ENCODE results near the gene IFIT3.
"Not testable (repeated sequence)": the region's sequence is repeated elsewhere in the genome, so short reads cannot be mapped to it uniquely, and the experiment has no call there.

The IFIT3 gene

DNA sequence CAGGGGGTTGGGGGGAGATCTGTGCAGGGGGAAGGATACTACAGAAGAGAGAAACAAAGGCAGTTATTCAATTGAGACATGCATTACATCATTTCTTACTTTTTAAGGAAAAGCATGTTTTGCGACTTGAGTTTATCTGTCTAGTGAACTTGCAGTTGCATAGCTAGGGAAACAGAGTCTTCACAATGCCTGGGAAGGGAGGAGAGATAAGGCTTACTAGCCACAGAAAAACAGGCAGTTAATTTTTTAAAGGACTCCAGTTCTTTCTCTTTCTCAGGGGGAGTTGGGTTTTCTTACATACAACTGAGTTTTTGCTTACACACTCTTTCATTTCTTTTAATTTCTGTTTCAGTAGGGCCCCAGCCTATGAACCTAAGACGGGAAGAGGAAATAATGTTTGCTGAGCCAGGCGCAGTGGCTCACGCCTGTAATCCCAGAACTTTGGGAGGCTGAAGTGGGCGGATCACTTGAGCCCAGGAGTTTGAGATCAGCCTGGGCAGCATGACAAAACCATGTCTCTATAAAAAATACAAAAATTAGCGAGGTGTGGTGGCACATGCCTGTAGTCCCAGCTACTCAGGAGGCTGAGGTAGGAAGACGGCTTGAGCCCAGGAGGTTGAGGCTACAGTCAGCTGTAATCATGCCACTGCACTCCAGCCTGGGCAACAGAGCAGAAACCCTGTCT is 23.0 kb downstream of the IFIT3 start:
- in situ Hi-C loops (cut with MboI; ENCODE audit: low pct_unique_long_range_greater_than_20kb, low sequenced_read_pairs); DNase-seq: not testable (repeated sequence)

DNA sequence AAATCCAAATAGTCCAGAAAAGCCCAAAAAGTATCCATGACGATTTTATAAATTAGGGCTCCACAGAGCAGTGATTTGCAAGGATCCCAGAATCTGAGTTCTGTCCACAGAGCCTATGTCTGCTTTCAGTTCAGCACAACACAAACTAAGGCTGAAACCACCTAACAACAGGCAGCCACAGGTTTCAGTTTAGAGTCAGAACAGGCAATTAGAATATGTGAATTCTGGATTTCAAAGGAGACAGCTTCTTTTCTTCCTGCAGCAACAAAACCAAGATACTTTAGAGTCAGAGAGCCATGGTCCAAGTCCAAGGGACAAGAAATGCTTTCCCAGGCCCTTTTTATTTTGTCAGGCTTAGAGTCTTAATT is 23.6 kb downstream of the IFIT3 start:
- no peak for DNase-seq

DNA sequence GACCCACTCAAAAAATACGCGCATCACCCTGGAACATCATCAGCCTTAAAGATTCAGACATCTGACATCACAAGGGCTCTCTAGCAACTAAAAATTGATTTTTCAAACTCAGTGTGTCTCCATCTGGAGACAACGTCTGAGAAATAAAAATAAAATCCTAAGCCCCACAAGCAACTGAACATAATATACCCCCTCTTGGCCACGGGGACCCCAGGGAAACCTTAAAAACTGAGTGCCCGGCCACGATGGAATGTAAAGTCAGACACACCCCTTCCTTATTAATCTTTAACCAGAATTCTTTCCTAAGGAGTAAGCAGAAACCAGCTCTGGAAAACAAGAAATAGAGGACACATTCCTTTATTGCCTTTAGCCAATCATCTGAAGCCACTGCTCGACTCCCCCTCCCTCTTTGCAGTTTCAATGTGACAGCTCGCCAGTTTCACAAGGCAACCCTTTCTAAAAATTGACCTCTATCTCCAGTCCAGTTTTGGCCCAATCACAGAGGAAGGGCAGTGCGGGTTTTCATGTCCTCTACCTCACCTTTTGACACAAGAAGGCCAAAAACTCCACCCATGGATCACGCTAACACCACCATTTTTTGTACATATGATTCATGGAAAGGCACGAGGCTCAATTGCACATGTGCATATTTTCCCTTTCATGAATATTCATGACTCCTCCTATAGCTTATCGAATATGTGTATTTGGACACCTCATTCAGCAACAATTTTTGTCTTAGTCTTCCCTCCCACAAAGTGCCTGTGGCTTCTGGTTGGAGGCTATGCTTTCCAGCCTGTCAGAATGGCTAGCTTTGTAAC is 24.2 kb downstream of the IFIT3 start:
- DNase-seq = no peak
- in situ Hi-C loops (cut with MboI; ENCODE audit: low pct_unique_long_range_greater_than_20kb, low sequenced_read_pairs) = no loop called here

More for the DNA sequence above, 23.6 kb downstream of the IFIT3 start:
- in situ Hi-C loops (cut with MboI; ENCODE audit: low pct_unique_long_range_greater_than_20kb, low sequenced_read_pairs) = no loop called here

DNA sequence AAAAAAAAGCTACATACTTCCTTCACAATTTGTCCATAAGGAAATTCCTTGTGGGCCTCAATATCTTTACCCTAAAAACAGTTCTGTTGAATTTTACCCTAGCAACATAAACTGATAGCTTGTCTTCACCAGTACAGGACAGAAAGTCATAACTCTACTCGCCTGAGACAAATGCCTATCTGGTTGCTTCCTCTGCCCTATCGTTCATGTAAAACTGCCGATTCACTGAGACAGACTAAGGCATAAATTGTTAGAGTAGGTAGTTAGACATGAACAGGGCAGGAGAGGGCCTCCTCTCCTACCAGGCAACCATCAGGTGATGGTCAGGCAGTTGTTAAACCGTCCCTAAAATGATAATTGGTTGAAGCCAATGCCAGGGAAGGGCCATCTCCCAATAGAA is 25.0 kb downstream of the IFIT3 start:
- no peak for DNase-seq
- in situ Hi-C loops (cut with MboI; ENCODE audit: low pct_unique_long_range_greater_than_20kb, low sequenced_read_pairs) = no loop called here

DNA sequence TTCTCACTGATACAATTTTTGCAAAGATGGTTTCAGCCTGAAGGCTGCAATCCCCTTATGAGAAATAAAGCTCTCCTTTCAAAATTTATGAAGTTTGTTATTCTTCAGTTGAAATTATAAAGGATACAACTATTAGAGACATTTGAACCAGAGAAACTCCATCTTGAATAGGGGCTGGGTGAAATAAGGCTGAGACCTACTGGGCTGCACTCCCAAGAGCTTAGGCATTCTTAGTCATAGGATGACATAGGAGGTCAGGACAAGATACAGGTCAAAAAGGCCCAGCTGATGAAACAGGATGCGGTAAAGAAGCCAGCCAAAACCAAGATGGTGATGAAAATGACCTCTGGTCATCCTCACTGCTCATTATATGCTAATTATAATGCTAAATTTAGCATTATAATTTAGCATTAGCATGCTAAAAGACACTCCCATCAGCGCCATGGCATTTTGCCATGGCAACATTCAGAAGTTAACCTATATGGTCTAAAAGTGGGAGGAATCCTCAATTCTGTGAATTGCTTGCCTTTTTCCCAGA is 27.7 kb downstream of the IFIT3 start:
- in situ Hi-C loops (cut with MboI; ENCODE audit: low pct_unique_long_range_greater_than_20kb, low sequenced_read_pairs) = no loop called here
- DNase-seq = no peak

DNA sequence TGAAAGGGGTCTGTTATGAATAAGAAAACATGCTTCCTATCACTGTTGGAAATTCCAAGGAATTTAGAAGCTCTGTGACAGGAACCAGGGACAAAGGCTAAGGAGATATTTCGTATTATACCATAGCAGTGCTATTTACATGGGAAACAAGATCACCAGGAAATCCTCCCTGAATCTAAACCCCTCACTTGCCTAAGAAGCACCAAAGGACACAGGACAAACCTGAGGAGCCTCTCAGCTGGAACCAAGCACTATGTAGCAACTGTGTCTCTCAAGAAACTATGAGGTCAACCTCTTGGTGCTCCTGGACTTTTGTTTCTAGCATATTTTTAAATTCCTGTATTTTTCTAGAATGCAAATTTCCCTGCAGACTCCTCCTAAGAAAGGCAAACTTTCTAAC is 29.3 kb downstream of the IFIT3 start:
- in situ Hi-C loops (cut with MboI; ENCODE audit: low pct_unique_long_range_greater_than_20kb, low sequenced_read_pairs) = no loop called here

DNA sequence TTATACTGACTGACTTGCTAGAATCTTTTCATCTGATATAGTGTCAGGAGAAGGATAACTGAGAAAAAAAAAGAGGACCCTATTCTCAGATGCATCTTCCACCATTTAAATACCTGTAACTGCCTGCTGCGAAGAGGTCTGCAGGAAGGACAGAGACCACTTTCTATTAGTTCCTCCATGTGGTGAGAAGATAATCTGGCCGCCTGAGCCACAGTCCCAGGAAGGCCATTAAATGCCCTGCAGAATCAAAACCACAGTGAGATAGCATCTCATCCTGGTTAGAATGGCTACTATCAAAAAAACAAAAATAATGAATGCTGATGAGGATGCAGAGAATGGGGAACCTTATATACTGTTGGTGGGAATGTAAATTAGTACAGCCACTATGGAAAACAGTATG is 30.2 kb downstream of the IFIT3 start:
- in situ Hi-C loops (cut with MboI; ENCODE audit: low pct_unique_long_range_greater_than_20kb, low sequenced_read_pairs) = no loop called here
- peak; percentile 61 for DNase-seq

More for the DNA sequence above, 29.3 kb downstream of the IFIT3 start:
- DNase-seq = no peak

DNA sequence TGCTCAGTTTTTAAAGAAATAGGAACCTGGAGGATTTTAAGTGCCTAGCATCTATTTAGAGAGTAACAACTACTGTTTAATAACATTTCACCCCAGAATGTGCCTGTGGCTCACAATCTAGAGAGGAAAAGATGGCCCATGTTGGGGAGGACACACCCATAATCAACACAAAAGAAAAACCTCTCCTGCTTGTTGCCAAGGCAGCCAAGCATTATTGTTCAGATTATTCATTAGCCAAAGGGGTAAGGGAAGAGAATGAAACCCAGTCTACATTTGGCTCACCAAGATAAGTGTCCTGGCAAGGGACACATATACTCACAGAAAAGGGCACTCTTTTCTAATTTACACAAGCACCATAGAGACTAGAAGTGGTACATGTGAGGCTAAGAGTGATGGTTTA is 32.4 kb downstream of the IFIT3 start:
- no peak for DNase-seq
- in situ Hi-C loops (cut with MboI; ENCODE audit: low pct_unique_long_range_greater_than_20kb, low sequenced_read_pairs) = no loop called here

DNA sequence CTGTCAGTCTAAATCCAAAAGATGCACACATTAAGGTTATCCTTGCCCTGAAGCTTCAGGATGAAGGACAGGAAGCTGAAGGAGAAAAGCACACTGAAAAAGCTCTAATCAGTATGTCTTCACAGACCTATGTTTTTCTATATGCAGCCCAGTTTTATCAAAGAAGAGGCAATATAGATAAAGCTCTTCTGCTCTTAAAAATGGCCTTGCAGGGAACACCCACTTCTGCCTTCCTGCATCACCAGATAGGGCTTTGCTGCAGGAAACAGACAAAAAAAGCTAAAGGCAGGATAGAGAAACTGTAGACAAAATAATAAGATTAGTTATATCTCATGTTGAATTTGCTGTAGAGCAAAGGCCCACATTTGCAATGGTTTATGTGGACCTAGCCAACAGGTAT is 35.1 kb downstream of the IFIT3 start:
- no peak for DNase-seq
- in situ Hi-C loops (cut with MboI; ENCODE audit: low pct_unique_long_range_greater_than_20kb, low sequenced_read_pairs) = no loop called here

DNA sequence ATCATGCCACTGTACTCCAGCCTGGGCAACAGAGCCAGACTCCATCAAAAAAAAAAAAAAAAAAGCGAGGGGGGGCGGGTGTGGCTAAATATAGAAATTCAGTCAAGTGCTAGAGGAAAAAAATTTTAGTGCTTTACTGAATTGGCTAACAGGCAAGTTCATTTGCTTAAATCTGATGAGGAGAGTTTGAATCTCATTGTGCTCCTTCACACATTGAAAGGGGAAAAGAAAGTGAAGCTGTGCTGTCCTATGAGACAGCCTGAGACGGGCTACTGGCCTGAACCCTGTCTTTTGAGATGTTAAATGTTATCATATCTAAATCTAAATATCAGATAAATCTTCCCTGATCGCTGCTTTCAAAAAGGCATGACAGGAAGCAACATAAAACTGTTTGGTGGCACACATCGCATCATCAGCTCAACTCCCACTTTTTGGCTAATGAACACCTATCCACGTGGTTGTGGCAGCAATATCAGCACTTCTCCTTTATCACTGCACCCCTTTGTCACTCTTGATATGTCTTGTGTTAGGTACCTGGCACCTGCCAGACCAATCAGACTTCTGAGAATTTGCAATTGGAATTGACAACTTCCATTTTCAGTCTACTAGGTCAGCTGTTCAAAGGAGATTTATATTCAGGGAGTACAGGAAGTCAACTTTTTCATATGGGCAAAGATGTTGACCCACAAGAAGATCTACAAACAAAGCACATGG is 36.1 kb downstream of the IFIT3 start:
- in situ Hi-C loops (cut with MboI; ENCODE audit: low pct_unique_long_range_greater_than_20kb, low sequenced_read_pairs) = no loop called here

DNA sequence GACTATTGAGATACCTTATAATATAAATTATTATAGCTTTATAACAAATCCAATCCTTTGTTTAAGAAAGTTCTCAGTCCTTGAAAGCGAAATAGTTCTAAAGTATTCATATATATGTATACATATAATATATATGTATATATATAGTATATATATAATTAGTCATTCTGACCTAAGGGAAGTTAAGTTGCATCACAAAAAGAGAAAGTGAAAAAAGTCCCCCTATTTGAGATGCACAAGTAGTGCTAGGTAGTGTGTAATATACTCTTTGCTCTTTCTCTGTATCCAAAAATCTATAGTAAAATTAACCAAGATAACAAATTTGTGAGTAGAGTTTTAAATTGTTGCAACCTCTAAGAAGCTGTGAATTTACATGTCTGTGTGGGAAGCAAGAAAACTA is 36.7 kb downstream of the IFIT3 start:
- no peak for DNase-seq
- in situ Hi-C loops (cut with MboI; ENCODE audit: low pct_unique_long_range_greater_than_20kb, low sequenced_read_pairs) = no loop called here

More for the DNA sequence above, 36.1 kb downstream of the IFIT3 start:
- DNase-seq = no peak

DNA sequence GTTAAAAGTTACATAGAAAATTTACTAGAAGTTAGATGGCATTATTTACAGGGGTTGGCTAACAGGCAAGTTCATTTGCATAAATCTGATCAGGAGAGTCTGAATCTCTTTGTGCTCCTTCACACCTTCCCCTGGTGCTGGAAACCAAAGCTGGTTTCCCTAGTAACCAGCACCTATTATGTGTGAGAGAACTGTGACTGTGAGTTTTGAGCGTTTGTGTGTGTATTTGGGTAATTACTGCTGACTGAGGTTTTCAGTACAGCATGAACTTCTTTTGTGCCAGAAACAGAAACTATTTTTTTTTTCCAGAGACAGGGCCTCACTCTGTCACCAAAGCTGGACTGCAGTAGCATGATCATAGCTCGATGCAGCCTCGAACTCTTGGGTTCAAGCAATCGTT is 39.7 kb downstream of the IFIT3 start:
- DNase-seq = no peak
- in situ Hi-C loops (cut with MboI; ENCODE audit: low pct_unique_long_range_greater_than_20kb, low sequenced_read_pairs) = no loop called here

DNA sequence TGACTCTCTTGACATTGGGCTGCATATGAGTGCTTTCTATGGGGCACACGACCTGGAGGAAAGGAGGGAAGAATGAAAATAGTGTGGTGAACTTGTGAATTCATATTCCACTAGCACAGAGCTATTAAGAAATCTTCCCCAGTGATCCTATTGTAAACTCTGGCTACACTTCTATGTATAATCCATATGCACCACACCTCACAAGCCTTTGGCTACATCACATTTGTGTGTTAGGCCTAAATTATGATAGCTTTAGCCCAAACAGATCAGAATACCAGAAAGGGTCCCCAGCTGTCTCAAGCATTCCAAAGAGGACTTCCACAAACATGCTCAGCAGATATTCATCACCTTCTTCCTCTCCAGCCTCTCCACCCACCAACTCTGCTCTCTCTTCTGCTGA is 40.3 kb downstream of the IFIT3 start:
- in situ Hi-C loops (cut with MboI; ENCODE audit: low pct_unique_long_range_greater_than_20kb, low sequenced_read_pairs) = no loop called here
- DNase-seq = no peak

DNA sequence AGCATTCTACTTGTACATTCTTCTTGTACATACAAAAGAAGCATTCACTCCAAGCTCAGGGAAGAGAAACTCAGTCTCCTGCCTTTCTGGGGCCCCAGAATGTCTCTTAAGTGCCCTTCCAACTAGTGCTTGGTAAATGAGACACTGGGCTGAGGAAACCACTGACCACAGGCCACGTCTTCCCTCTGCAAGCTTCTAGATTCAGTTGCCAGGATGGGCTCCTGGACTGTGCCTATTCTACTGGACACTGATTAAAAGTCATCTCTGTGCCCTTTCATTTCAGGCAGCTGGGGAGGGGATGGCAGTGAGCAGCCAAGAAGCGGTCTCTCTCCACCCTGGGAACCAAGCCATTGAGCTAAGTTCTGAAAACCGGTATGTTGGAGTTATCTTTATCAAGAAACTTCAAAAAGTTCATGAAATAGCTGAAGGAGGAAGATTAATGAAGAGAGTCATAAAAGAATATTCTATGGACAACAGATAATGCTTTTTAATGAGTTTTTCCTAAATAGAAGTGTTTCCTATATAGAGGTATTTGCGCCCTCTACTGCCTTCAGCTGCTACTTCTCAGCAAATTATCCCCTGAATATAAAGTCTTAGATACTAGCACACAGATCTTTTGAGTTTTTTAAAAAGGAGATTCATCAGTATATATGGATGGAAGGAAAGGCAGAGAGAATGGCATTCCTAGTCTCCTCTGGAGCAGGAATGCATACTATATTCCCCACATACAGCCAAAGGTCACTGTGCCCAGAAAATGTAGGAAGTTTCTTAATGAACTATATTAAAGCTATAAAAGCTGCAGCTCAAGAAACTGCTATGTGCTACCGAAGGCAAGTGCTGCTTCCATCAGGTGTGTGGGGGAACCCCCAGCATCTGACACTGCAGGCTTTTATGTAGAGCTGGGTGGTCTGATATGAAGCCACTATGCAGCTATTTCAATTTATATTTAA is 41.6 kb downstream of the IFIT3 start:
- peak; percentile 62 for DNase-seq
- in situ Hi-C loops (cut with MboI; ENCODE audit: low pct_unique_long_range_greater_than_20kb, low sequenced_read_pairs) = loop anchor here (10.0 kb wide), 1 partner anchor 95 kb away; no protein-coding TSS in a partner anchor

DNA sequence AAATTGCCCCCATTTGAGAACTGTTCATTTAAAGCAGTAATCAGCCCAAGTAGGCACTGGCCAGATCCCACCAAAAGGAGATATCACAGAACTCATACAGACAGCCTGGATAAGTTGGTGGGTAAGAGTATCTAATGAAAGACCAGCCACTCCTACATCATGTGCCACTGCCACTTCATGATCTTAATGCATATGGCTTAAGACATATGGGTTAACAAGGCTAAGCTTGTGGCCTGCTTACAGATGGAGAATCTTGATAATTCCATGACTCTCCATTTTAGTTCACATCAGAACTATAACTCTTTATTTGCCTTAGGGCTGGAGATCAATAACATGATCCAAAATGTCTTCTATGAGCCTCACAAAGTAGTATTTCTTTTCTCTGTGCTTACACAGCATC is 43.3 kb downstream of the IFIT3 start:
- in situ Hi-C loops (cut with MboI; ENCODE audit: low pct_unique_long_range_greater_than_20kb, low sequenced_read_pairs) = loop anchor here (10.0 kb wide), 1 partner anchor 96 kb away; no protein-coding TSS in a partner anchor
- DNase-seq = no peak

DNA sequence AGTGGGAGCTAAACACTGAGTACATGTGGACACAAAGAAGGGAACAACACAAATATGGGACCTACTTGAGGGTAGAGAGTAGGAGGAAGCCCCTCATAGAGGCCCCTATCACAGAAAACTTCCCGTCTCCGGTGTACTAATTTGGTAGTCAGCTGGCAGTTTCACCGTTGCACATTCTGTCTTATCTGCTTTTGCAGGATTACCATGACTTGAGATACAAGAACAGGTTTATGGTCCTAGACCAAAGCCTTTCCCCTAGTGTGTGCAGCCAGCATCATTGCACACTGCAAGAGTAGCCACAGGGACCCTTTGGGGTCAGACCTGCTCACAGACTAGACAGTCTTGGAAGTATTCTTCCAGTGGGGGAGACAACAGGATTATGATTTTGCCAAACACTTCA is 44.2 kb downstream of the IFIT3 start:
- in situ Hi-C loops (cut with MboI; ENCODE audit: low pct_unique_long_range_greater_than_20kb, low sequenced_read_pairs) = loop anchor here (10.0 kb wide), 1 partner anchor 97 kb away; no protein-coding TSS in a partner anchor
- DNase-seq = no peak

DNA sequence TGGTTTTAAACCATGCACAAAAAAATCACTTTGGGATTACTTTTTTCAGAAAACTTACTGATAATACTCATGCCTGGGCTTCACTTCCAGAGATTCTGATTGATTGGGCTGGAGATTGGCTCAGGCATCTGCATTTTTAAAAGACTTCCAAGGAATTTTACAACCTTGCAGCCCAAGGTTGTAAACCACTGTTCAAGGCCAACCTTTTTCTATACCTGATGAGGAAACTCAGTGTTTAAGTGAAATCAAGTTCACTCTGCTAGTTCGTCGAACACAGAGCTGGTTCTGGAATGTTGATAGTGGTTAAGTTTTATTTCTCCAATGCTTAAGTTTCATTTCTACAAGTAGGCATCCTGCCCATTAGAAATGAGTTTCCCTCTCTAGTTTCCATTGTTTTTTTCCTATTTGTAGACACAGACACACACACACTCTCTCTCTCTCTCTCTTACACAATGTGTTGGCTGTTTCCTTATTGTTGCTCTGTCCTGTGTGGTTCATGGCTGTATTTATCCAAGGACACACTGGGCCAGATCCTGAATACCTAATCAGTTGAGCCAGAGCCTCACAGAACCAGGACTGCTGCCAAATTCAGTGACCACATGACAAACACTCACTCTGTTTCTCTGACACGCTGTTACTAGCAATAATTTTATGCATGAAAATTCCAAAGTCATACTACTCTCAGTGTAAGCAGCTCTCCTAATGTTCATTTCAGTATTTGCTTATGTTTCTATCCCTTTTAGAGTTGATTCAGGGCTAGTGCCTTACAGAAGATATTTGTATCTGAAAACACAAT is 46.3 kb downstream of the IFIT3 start:
- no peak for DNase-seq
- in situ Hi-C loops (cut with MboI; ENCODE audit: low pct_unique_long_range_greater_than_20kb, low sequenced_read_pairs) = loop anchor here (10.0 kb wide), 1 partner anchor 99 kb away; no protein-coding TSS in a partner anchor

DNA sequence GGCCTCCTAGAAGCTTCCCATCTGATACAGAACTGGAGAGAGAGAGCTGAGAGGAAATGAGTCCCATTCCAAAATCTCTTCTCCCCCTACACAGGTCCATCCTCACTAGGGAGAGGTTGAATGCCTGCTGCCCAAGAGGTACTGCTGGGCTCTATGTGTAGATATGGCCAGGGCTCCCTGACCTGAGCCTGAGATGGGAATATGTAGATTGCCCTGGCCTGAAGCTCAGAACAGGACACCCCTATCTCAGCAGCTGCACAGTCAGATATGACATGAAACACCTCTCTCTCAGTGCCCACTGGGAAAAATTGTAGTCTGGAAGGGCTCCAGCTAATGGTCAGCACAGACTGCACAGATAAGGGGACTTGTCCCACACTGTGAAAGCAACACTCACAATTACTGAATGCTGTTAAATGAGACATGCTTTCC is 46.9 kb downstream of the IFIT3 start:
- no peak for DNase-seq
- in situ Hi-C loops (cut with MboI; ENCODE audit: low pct_unique_long_range_greater_than_20kb, low sequenced_read_pairs) = loop anchor here (10.0 kb wide), 1 partner anchor 100 kb away; no protein-coding TSS in a partner anchor
